Measurements from ENCODE around the gene CDKN1C.

CDKN1C gene

GRCh38 chr11:2885678-2886081, at the start of gene CDKN1C:
Gene CDKN1C, minus strand, starts transcription at chr11:2885775. Its CDS starts 319 bp downstream, at chr11:2885456.
- peak; percentile 56 to 71 for DNase-seq (ENCODE audit: extremely low read depth in 1 of 2, low read depth in 1 of 2)

GRCh38 chr11:2934611-2935239, 49.1 kb upstream of the CDKN1C start:
- no peak for DNase-seq (ENCODE audit: extremely low read depth in 1 of 2, low read depth in 1 of 2)

GRCh38 chr11:2934021-2934550, 48.5 kb upstream of the CDKN1C start:
- DNase-seq (ENCODE audit: extremely low read depth in 1 of 2, low read depth in 1 of 2) = no peak

- no peak for DNase-seq (ENCODE audit: extremely low read depth in 1 of 2, low read depth in 1 of 2)
Measured at GRCh38 chr11:2933375-2934020, 47.9 kb upstream of the CDKN1C start.

- no peak for DNase-seq (ENCODE audit: extremely low read depth in 1 of 2, low read depth in 1 of 2)
Measured at GRCh38 chr11:2932850-2933251, 47.3 kb upstream of the CDKN1C start.

GRCh38 chr11:2931771-2932738, 46.5 kb upstream of the CDKN1C start:
- no peak for DNase-seq (ENCODE audit: extremely low read depth in 1 of 2, low read depth in 1 of 2)

- no peak for DNase-seq (ENCODE audit: extremely low read depth in 1 of 2, low read depth in 1 of 2)
Measured at GRCh38 chr11:2931420-2931746, 45.8 kb upstream of the CDKN1C start.

GRCh38 chr11:2930704-2931419, 45.3 kb upstream of the CDKN1C start:
- no peak for DNase-seq (ENCODE audit: extremely low read depth in 1 of 2, low read depth in 1 of 2)

GRCh38 chr11:2929950-2930703, 44.6 kb upstream of the CDKN1C start:
- no peak for DNase-seq (ENCODE audit: extremely low read depth in 1 of 2, low read depth in 1 of 2)

GRCh38 chr11:2929531-2929949, 44.0 kb upstream of the CDKN1C start:
- DNase-seq (ENCODE audit: extremely low read depth in 1 of 2, low read depth in 1 of 2) = no peak

GRCh38 chr11:2928605-2929530, 43.3 kb upstream of the CDKN1C start, which contains the start of gene PHLDA2:
Gene PHLDA2, minus strand, starts transcription at chr11:2929420. Its CDS starts 56 bp downstream, at chr11:2929364.
- DNase-seq (ENCODE audit: extremely low read depth in 1 of 2, low read depth in 1 of 2) = no peak

- DNase-seq (ENCODE audit: extremely low read depth in 1 of 2, low read depth in 1 of 2) = no peak
Measured at GRCh38 chr11:2927851-2928604, 42.5 kb upstream of the CDKN1C start.

- DNase-seq (ENCODE audit: extremely low read depth in 1 of 2, low read depth in 1 of 2) = no peak
Measured at GRCh38 chr11:2927121-2927800, 41.7 kb upstream of the CDKN1C start.

- no peak for DNase-seq (ENCODE audit: extremely low read depth in 1 of 2, low read depth in 1 of 2)
Measured at GRCh38 chr11:2926611-2927051, 41.1 kb upstream of the CDKN1C start.

GRCh38 chr11:2924821-2925675, 39.5 kb upstream of the CDKN1C start:
- no peak for DNase-seq (ENCODE audit: extremely low read depth in 1 of 2, low read depth in 1 of 2)

GRCh38 chr11:2924381-2924780, 38.8 kb upstream of the CDKN1C start:
- DNase-seq (ENCODE audit: extremely low read depth in 1 of 2, low read depth in 1 of 2) = no peak
